Measurements from ENCODE around the gene CDK15. TPM values are rescaled to one million over a fixed set of nuclear protein-coding genes. Genes with fewer than 3 reads are reported as not detected.
"Not testable (repeated sequence)": the region's sequence is repeated elsewhere in the genome, so short reads cannot be mapped to it uniquely, and the experiment has no call there.

CDK15 gene
- total RNA-seq: 1.1 TPM
- 1 to 10 TPM in 4 of 8 donors, under 1 TPM in 4; 0.56 to 2.2 (median 0.93) TPM for polyA plus RNA-seq (ENCODE audit: insufficient read depth in 1 of 8, insufficient read length in 8 of 8, low replicate concordance in 1 of 8)
- long read RNA-seq, donor 1: 0 reads
- long read RNA-seq, donor 2: 0 reads
- long read RNA-seq, donor 3: 0 reads
- long read RNA-seq, donor 4: 0 reads
- long read RNA-seq, donor 5: 0 reads
- long read RNA-seq, donor 6: 0 reads
- long read RNA-seq, donor 7: 0 reads
- long read RNA-seq, donor 8: 0 reads
- long read RNA-seq, donor 9: 0 reads
- long read RNA-seq, donor 10: 0 reads
- long read RNA-seq, donor 11: 0 reads

DNA sequence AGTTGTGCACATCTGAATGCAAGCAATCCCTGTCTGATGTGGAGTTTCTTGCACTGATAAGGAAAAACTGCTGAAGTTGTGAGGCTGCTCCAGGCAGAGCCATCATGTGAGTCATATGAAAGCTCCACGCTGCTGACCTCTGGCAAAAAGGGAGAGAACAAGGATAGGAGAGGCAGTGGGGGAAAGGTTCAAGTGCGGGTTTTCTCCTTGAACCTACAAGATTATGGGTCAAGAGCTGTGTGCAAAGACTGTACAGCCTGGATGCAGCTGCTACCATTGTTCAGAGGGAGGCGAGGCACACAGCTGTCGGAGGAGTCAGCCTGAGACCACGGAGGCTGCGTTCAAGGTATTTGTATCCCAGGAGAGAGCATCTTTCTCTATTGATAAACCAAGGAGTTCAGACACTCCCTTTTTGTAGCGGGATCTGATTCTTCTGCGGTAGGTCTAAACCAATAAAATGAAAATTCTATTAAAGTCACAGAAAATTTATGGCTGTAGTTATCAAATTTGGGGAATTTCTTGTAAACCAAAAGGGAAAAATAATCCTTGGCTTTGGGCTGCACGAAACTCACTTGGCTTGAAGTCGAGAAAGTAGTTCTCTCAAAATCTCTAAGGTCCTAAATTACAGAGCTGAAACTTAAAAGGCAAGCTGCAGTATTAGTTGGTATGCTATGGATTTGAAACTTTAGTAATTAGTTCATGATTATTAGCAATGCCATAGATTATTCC, at the start of gene CDK15:
Gene CDK15, plus strand, starts transcription at position 96 of the 729 bp plus-strand sequence. Its CDS starts 128 bp downstream, at position 224.
- 22% methylated on average over 4 of the region's 10 CpGs for WGBS (ENCODE audit: insufficient coverage)
- Histone ChIP-seq H3K4me3 (ENCODE audit: low read length) (no peak within 1 kb of the TSS), H3K36me3 (ENCODE audit: control insufficient read depth, insufficient read depth, low read length) (no peaks in the 10 kb centered on the region), H3K4me1 (ENCODE audit: control insufficient read depth, insufficient read depth, low read length) (peaks cover 10% of the 10 kb centered on the region), H3K9me3 (replicated peaks; ENCODE audit: control insufficient read depth, low read depth, low read length) (no peaks in the 10 kb centered on the region), H3K27me3 (ENCODE audit: control insufficient read depth, insufficient read depth, low read length) (no peaks in the 10 kb centered on the region), H3K27ac (ENCODE audit: low read length) (peak within 1 kb of the TSS; percentile 40)
- peak; percentile 71 for DNase-seq

DNA sequence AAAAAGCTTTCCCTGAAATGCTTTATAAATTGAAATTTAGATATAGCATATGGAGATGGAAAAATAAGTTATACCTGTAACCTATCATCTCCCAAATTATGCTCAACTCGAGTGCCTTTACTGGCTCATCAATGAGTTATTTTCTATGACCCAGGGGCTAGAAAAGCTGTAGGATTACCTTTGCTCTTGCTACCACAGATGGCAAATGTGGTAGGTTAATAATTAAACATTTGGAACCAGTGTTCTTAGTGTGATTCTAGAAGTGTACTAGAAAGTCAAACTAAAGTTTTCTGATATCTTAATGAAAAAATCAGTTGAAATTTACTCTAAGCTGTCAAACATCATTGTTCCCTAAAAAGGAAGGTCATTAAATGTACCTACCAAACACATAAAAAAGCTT, 48.1 kb upstream of the CDK15 start:
- DNase-seq: no peak
- no peaks in the 10 kb centered on the region for H3K27me3 ChIP-seq (ENCODE audit: control insufficient read depth, insufficient read depth, low read length)
- H3K27ac ChIP-seq (ENCODE audit: low read length): no peak overlapping the region
- H3K4me3 ChIP-seq (ENCODE audit: low read length): no peak overlapping the region
- WGBS (ENCODE audit: insufficient coverage): no CpG with 5 or more reads among the region's 1 CpG
- peaks cover 36% of the 10 kb centered on the region for H3K36me3 ChIP-seq (ENCODE audit: control insufficient read depth, insufficient read depth, low read length)
- no peaks in the 10 kb centered on the region for H3K9me3 ChIP-seq (replicated peaks; ENCODE audit: control insufficient read depth, low read depth, low read length)
- no peaks in the 10 kb centered on the region for H3K4me1 ChIP-seq (ENCODE audit: control insufficient read depth, insufficient read depth, low read length)

DNA sequence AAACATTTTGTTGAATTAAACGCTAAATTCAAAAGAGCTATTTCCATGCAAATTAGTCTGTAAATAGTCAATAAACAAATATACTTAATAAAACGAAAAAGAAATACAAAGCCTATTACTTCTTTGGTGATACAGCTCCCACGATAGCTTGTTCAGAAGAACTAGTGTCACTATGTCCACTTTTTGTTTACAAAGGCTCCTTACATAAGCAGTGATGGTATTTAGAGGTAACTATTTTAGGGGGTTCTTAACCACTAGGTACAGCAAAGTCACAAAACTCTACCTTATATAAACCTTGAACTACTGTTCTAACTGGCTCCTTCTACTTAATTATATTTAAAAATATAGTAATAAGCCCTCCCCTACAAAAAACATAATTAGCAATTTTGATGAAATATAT, 47.5 kb upstream of the CDK15 start:
- Histone ChIP-seq H3K27me3 (ENCODE audit: control insufficient read depth, insufficient read depth, low read length) (no peaks in the 10 kb centered on the region), H3K4me3 (ENCODE audit: low read length) (no peak overlapping the region), H3K4me1 (ENCODE audit: control insufficient read depth, insufficient read depth, low read length) (no peaks in the 10 kb centered on the region), H3K9me3 (replicated peaks; ENCODE audit: control insufficient read depth, low read depth, low read length) (no peaks in the 10 kb centered on the region), H3K36me3 (ENCODE audit: control insufficient read depth, insufficient read depth, low read length) (peaks cover 38% of the 10 kb centered on the region), H3K27ac (ENCODE audit: low read length) (no peak overlapping the region)
- no peak for DNase-seq
- no CpG with 5 or more reads among the region's 3 CpGs for whole genome bisulfite sequencing (ENCODE audit: insufficient coverage)

DNA sequence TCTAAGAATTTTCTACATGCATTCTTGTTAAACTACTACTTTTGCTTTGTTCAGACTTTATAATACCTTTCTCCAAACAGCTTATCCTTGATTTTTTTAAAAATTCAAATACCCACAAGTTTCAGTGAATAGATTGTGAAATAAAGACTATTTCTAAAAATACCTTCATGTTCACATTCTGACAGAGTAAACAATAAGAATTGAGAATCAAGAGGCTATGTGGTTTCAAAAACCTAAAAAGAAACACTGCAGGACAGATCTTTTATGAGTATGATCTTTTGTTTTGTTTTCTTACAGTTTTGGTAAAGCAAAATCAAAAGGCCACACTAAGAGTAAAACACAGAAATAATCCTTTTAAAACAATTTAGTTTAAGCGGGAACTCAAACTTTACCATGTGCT, 46.8 kb upstream of the CDK15 start:
- no CpG with 5 or more reads among the region's 1 CpG for WGBS (ENCODE audit: insufficient coverage)

DNA sequence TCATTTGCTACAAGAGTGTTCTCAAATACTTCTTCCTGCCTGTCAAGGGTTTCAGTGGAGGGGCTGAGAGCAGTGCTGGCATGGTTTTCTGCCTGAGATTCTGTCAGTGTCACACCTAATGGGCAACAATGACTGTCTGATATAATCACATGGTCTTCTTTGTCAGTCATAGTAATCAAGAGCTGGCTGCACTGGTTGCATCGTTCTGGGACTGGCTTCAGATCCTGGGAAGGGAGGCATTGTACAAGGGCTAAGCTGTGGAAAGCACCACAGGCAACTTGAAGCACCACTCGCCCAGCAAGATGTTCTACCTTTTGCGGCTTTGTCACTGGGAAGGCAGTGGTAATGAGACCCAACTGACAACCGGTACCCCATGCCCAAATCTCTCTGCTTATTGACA, 45.2 kb upstream of the CDK15 start:
- no peaks in the 10 kb centered on the region for H3K9me3 ChIP-seq (replicated peaks; ENCODE audit: control insufficient read depth, low read depth, low read length)
- WGBS (ENCODE audit: insufficient coverage): 98% methylated on average over 4 of the region's 4 CpGs
- H3K27ac ChIP-seq (ENCODE audit: low read length): no peak overlapping the region
- no peaks in the 10 kb centered on the region for H3K4me1 ChIP-seq (ENCODE audit: control insufficient read depth, insufficient read depth, low read length)
- H3K4me3 ChIP-seq (ENCODE audit: low read length): no peak overlapping the region
- peaks cover 34% of the 10 kb centered on the region for H3K36me3 ChIP-seq (ENCODE audit: control insufficient read depth, insufficient read depth, low read length)
- no peak for DNase-seq
- no peaks in the 10 kb centered on the region for H3K27me3 ChIP-seq (ENCODE audit: control insufficient read depth, insufficient read depth, low read length)

More for the DNA sequence above, 46.8 kb upstream of the CDK15 start:
- H3K27me3 ChIP-seq (ENCODE audit: control insufficient read depth, insufficient read depth, low read length): no peaks in the 10 kb centered on the region
- no peak for DNase-seq
- H3K9me3 ChIP-seq (replicated peaks; ENCODE audit: control insufficient read depth, low read depth, low read length): no peaks in the 10 kb centered on the region
- H3K4me1 ChIP-seq (ENCODE audit: control insufficient read depth, insufficient read depth, low read length): no peaks in the 10 kb centered on the region
- H3K27ac ChIP-seq (ENCODE audit: low read length): no peak overlapping the region
- peaks cover 32% of the 10 kb centered on the region for H3K36me3 ChIP-seq (ENCODE audit: control insufficient read depth, insufficient read depth, low read length)
- H3K4me3 ChIP-seq (ENCODE audit: low read length): no peak overlapping the region

DNA sequence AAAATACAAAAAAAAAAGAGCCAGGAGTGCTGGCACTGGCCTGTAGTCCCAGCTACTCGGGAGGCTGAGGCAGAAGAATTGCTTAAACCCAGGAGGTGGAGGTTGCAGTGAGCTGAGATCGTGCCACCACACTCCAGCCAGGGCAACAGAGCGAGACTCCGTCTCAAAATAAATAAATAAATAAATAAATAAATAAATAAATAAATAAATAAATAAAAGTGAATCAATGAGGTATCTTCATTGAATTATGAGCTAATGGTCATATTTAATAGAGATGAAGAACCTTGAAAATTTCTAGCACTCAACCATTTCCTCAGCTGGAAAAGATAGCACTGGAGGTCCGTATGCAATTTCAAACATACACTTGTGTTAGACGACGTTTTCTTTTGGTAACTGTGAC, 41.9 kb upstream of the CDK15 start:
- not testable (repeated sequence) for H3K9me3 ChIP-seq (replicated peaks; ENCODE audit: control insufficient read depth, low read depth, low read length); H3K4me3 ChIP-seq (ENCODE audit: low read length); DNase-seq; H3K27me3 ChIP-seq (ENCODE audit: control insufficient read depth, insufficient read depth, low read length); H3K27ac ChIP-seq (ENCODE audit: low read length); H3K4me1 ChIP-seq (ENCODE audit: control insufficient read depth, insufficient read depth, low read length)
- H3K36me3 ChIP-seq (ENCODE audit: control insufficient read depth, insufficient read depth, low read length): peaks cover 24% of the 10 kb centered on the region
- WGBS (ENCODE audit: insufficient coverage): no CpG with 5 or more reads among the region's 7 CpGs

DNA sequence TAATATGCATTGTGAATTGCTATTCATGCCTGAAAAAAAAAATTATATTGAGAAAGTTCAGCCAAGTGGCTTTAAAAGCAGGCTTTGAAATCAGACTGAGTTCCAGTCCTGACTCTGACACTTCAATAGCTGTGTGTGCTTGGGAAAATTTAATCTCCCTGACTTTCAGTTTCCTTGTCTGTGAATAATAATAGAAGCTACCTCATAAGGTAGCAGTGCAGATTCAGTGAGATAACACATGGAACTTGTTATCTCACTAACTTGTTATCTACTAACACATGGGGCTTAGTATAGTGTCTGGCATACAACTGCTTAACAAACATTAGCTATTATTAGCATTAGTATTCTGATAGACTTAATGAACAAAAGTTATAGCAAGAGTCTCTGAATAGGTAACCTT, 40.5 kb upstream of the CDK15 start:
- Histone ChIP-seq H3K27ac (ENCODE audit: low read length) (no peak overlapping the region), H3K9me3 (replicated peaks; ENCODE audit: control insufficient read depth, low read depth, low read length) (no peaks in the 10 kb centered on the region), H3K27me3 (ENCODE audit: control insufficient read depth, insufficient read depth, low read length) (no peaks in the 10 kb centered on the region), H3K36me3 (ENCODE audit: control insufficient read depth, insufficient read depth, low read length) (peaks cover 22% of the 10 kb centered on the region), H3K4me3 (ENCODE audit: low read length) (no peak overlapping the region), H3K4me1 (ENCODE audit: control insufficient read depth, insufficient read depth, low read length) (no peaks in the 10 kb centered on the region)
- no peak for DNase-seq

DNA sequence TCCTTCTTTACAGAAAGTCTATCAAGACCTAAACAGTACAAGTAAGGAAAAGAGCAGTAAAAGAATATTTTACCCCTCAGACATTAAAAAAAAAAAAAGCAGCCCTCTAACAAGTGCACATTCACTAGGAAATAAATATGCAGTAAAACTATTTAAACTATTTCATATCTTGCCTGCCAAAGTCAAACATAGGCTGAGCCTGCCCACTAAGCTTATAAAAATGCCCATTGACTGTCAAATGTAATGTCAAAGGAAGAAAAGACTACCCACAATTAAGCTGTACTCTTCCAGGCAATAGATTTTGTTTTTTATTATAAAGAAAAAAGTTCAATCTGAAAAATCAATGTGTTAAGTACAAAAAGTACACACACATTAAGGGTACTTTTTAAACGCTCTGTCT, 37.4 kb upstream of the CDK15 start:
- DNase-seq: no peak
- no peak overlapping the region for H3K4me3 ChIP-seq (ENCODE audit: low read length)
- WGBS (ENCODE audit: insufficient coverage): no CpG with 5 or more reads among the region's 1 CpG
- H3K4me1 ChIP-seq (ENCODE audit: control insufficient read depth, insufficient read depth, low read length): no peaks in the 10 kb centered on the region
- peaks cover 6% of the 10 kb centered on the region for H3K36me3 ChIP-seq (ENCODE audit: control insufficient read depth, insufficient read depth, low read length)
- no peaks in the 10 kb centered on the region for H3K27me3 ChIP-seq (ENCODE audit: control insufficient read depth, insufficient read depth, low read length)
- no peaks in the 10 kb centered on the region for H3K9me3 ChIP-seq (replicated peaks; ENCODE audit: control insufficient read depth, low read depth, low read length)
- no peak overlapping the region for H3K27ac ChIP-seq (ENCODE audit: low read length)

DNA sequence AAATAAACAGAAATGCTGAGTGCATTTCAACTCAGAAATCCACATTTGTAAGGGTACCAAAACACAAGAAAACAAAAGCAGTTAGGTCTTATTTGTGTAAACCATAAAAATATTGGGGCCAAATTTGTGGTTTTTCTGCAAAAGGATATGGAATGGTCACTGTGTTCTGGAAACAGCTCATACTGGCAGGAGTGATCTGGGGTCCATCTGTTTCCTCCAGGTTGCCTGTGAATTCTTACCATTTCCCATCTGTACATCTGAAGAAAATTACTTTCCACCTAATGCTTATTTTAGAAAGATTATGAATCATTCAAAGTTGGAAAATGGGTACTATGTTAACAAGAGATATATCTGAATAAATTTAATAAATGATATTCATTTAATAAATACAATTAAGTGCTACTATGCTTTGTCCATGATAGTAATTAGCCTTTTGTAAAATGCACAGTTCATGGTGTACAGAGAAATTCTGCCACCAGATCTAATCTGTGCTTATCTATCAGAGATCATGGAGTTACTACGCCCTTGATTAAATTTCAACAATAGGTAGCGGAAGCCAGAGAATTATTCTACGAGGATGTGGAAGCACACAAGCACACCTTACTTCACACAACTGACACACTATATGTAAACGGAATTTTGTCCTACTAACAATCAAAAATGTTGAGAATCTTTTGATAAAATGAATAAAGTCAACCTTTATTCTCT, 36.5 kb upstream of the CDK15 start:
- WGBS (ENCODE audit: insufficient coverage): no CpG with 5 or more reads among the region's 4 CpGs
- Histone ChIP-seq H3K4me3 (ENCODE audit: low read length) (no peak overlapping the region), H3K9me3 (replicated peaks; ENCODE audit: control insufficient read depth, low read depth, low read length) (no peaks in the 10 kb centered on the region), H3K36me3 (ENCODE audit: control insufficient read depth, insufficient read depth, low read length) (peaks cover 6% of the 10 kb centered on the region), H3K4me1 (ENCODE audit: control insufficient read depth, insufficient read depth, low read length) (no peaks in the 10 kb centered on the region), H3K27me3 (ENCODE audit: control insufficient read depth, insufficient read depth, low read length) (no peaks in the 10 kb centered on the region), H3K27ac (ENCODE audit: low read length) (no peak overlapping the region)
- DNase-seq: no peak

DNA sequence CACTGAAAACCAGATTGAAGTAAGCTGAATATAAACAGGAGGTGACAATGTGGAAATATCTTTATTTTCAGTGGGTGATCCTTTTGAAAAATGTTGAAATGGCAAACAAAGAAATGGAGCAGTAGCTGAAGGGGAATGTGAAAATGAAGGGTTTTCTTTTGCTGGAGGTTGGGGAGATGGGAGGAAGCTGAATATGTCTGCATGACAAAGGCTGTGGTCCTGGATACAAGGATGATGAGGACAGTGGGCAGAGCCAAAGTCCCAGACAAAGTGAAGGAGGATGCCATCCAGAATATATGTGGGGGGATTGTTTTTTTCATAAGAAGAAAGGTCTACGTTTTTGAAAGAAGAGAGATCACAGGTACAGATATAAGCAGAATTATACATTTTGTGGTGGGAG, 32.3 kb upstream of the CDK15 start:
- Histone ChIP-seq H3K4me1 (ENCODE audit: control insufficient read depth, insufficient read depth, low read length) (no peaks in the 10 kb centered on the region), H3K4me3 (ENCODE audit: low read length) (no peak overlapping the region), H3K27me3 (ENCODE audit: control insufficient read depth, insufficient read depth, low read length) (no peaks in the 10 kb centered on the region), H3K27ac (ENCODE audit: low read length) (no peak overlapping the region), H3K9me3 (replicated peaks; ENCODE audit: control insufficient read depth, low read depth, low read length) (no peaks in the 10 kb centered on the region), H3K36me3 (ENCODE audit: control insufficient read depth, insufficient read depth, low read length) (no peaks in the 10 kb centered on the region)
- WGBS (ENCODE audit: insufficient coverage): no CpG with 5 or more reads among the region's 1 CpG
- DNase-seq: no peak

All from muscle of leg (tissue), 16 donors.